ENCODE results near the gene DCDC2C. TPM values are rescaled to one million over a fixed set of nuclear protein-coding genes. Genes with fewer than 3 reads are reported as not detected.

DCDC2C gene
- total RNA-seq, 2 donors from 2014 or later, result not detected

DNA sequence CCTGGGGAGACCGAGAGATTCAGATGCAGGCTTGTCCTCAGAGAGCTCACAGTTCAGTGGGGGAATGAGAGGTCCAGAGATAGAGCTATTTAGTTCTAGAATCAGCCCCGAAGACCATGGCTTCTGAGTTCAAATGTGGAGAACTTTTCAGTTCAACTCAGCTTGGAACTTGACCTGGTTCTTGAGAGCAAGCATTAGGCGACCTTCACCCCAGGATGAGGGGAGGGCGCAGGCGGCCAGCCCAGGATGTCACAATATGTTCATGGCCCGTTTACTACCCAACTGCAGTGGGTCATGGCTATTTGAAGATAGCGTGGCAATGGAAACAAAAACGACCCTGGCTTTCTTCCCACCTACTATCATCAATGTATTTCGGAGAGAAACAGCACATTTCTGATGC, 33.8 kb downstream of the DCDC2C start:
- no peak for ATAC-seq
- DNase-seq, result no peak
- intact Hi-C loops (cut with DNase I, micrococcal nuclease), result no loop called here

DNA sequence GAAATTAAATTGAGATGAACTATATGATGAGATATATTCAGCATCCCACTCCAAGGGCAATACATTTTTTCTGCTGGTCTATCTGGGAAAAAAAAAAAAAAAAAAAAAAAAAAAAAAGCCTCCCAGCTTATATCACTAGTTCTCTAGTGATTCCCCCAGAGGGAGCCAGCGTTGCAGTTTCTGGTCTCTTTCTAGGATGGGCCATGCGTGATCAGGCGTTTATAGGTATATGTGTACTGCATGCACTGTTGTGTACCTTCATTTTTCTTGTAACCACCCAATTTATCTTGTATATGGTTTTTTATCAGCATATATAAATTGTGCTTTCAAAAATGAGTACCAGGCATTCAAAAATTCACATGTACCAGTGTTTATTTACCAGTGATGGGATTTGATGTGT, 35.1 kb downstream of the DCDC2C start:
- intact Hi-C loops (cut with DNase I, micrococcal nuclease), result no loop called here
- no peak for ATAC-seq
- no peak for DNase-seq

DNA sequence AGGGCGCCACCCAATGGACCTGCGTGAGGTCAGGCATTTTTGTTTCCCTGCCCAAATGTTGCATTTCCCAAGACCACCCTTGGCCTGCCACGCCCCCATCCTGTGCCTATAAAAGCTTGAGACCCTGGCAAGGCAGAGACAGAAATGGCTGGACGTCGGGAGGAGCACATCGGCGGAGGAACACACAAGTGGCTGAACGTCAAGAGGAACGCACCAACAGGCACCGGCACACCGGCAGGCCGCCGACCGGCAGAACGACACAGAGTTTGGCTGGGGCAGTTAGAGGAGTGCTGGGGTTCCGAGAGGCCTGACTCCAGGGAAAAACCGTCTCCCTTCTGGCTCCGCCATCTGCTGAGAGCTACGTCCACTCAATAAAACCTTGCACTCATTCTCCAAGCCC, 35.9 kb downstream of the DCDC2C start:
- DNase-seq (no peak), ATAC-seq (no peak)
- intact Hi-C loops (cut with DNase I, micrococcal nuclease), result no loop called here

DNA sequence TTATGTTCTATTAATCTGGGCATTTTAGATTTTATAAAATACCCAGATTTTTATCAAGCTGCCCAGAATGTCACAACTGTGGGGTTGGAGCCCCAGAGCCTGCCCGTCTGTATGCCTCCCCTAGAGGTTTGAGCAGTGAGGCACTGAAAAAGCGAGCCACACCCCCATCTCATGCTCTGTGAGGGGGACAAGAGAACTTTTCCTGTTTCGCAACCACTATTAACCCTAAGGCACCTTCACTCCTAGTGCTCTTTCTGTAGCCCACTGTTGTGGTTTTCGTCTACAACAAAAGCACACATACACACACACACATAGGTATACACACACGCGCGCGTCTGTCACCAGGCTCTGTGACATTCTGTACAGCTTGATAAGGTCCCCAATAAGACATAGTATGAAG, 38.0 kb downstream of the DCDC2C start:
- DNase-seq (no peak), ATAC-seq (no peak)

DNA sequence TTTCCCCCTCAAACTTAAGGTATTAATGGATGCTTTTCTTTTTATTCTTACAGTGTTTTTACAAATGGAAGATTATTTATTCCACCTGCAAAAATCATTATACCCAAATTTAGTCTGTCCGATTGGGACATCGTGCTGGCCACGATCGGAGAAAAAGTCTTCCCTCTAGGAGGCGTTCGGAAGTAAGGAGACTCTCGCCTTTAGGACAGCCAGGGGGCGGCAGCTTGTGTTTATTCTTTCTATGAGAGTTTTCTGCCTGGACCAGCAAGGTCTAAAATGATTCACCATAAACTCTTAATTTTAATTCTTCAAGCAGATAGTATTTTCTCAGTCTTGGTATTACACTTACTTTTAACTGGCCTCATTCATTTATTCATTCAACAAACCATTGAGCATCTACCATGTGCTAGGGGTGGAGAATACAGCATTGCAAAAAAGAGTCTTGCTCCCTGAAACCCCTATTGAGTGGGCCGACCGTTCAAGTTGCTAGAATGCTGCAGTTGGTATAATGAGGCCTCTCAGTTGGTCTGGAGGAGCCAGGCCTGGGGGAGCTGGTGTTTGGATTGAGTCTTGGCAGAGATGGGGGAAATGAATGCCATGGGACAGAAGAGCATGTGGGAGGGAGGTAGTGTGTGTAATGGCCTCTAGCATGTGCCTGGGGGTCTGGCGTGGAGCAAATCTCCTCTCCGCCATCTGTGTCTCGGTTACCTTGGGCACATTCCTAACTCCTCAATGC, 38.7 kb downstream of the DCDC2C start:
- intact Hi-C loops (cut with DNase I, micrococcal nuclease), result no loop called here
- no peak for ATAC-seq
- no peak for DNase-seq

More for the DNA sequence above, 38.0 kb downstream of the DCDC2C start:
- intact Hi-C loops (cut with DNase I, micrococcal nuclease), result no loop called here

DNA sequence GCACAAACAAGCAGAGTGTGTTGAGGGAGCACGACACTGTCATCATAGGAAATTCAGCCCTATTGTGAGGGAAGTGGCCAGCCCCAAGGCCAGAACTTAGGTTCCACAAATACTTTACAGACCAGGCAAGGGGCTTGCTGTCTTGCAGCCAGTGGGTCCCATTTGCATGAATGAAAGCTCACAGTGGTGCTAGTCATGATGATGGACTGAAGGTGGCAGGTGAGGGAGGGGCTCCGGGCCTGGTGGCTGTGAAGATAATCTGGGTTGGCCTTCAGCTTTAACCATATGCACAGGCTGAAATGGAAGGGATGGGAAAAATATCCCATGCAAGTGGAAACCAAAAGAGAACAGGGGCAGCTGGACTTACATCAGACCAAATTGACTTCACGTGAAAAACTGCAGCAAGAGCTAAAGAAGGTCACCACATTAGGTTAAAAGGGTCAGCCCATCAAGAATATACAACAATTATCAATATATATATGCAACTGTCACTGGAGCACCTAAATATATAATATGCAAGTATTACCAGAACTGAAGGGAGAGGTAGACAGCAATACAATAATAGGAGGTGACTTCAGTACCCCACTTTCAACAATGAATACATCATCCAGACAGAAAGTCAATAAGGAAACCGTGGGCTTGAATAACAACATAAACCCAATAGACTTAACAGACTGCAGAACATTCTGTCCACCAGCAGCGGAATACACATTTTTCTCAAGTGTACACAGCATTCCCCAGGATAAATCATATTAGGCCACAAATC, 39.6 kb downstream of the DCDC2C start:
- intact Hi-C loops (cut with DNase I, micrococcal nuclease), result no loop called here
- ATAC-seq (no peak), DNase-seq (no peak)

DNA sequence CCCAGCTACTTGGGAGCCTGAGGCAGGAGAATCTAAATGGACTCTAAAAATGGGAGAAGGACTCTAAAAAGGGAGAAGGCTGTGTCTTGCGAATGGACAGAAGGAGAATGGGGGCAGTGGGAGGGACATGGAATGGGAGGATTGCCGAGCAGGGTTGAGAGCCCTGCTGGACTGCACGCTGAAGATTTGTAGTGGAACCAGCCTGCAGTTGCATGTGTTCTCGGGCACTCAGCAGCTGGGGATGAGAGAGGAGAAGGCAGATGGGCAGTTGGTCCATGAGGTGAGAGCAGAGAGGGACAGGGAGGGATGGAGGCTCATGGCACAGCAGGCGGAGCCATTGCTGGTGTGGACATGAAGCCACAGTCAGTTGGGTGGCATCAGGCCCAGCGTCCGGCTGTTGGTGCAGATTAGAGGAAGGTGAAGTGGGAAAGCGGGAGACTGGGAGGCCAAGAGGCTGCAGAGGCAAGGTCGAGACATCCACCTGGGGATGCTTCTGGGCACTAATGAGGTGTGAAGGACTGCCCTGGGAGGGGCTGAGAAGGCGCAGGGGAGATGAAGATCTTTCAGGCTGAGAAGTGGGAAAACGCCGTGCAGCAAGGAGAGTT, 40.7 kb downstream of the DCDC2C start:
- no peak for DNase-seq
- intact Hi-C loops (cut with DNase I, micrococcal nuclease), result no loop called here
- no peak for ATAC-seq

DNA sequence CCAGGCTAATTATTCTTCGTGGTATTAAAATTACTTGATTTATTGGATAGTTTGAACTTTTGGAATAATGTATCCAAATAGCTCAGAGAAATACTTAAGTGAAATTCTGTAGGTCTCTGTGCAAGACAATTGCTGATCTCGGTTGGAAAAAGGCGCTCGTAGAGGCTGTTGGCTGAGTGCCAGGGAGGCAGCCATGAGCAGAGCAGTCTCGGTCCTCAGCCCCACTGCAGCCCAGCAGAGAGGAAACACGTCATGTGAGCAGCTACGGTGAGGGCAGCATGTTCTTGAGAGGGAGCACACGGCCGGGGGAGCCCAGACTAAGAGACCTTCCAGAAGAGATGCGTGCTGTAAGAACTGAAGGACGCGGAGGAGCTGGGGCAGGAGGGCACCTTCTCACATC, 42.5 kb downstream of the DCDC2C start:
- DNase-seq, result no peak
- intact Hi-C loops (cut with DNase I, micrococcal nuclease), result no loop called here
- ATAC-seq, result no peak

DNA sequence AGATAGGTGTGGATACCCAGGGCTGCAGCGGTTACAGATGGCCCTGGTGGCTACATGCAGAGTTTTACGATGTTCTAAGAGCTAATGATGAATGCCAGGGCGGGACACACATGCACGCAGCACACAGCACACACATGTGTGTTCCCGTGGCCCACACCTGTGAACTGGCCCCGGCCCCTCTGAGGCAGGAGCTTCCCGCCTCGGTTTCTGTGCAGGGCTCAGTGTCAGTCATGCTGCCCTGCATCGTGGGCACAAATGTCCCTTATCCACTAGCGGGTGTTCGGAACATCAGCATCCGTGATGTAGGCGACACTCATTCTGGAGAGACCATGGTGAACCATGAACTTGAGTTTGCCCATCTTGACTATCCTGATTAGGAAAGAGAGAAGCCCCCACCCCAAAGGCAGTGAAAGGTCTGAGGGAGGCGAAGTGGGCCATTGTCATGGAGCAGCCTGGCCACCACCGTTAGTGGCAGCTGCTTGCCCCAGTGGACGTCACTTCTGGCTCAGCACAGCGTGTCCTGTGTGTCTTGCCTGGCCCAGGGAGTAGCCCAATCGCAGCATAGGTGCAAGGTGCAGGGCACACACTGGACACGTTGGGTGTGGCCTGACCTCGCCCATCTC, 43.8 kb downstream of the DCDC2C start:
- ATAC-seq, result no peak
- intact Hi-C loops (cut with DNase I, micrococcal nuclease), result no loop called here
- no peak for DNase-seq

DNA sequence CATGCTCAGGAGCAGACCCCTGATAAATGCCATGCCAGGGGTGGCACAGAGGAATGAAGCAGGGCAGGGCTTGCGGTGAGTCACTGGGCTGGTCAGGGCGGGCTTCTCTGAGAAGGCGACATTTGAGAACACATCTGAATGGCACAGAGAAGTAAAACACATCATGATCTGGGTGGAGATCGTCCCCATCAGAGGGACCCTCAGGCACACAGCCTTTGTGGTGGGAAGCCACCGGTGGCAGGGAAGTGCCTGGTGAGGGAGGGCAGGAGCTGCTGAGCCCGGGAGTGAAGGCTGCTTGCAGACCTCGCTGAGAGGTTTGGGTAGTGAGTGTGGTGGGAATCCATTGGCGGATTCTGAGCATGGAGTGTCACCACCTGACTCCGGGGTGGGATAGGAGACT, 44.5 kb downstream of the DCDC2C start:
- intact Hi-C loops (cut with DNase I, micrococcal nuclease), result no loop called here
- ATAC-seq (no peak), DNase-seq (no peak)

DNA sequence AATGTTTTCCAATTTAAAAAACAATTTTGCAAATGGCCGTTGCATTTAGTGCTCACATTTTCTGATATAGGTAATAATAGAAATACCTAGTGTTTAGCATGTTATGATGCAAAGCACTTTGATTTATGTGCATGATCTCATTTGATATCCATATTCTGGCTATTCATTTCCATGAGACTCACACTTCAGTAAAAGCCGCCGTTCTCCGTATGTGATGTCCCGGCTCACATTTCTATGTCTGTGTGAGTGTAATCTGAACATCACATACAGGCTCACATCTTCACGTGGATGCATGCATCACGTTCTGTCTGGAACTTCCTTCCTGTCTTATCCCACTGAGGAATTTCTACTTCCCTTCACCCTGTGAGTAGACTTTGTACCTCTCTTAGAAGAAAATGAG, 45.8 kb downstream of the DCDC2C start:
- intact Hi-C loops (cut with DNase I, micrococcal nuclease), result no loop called here
- ATAC-seq, result no peak
- DNase-seq, result no peak

DNA sequence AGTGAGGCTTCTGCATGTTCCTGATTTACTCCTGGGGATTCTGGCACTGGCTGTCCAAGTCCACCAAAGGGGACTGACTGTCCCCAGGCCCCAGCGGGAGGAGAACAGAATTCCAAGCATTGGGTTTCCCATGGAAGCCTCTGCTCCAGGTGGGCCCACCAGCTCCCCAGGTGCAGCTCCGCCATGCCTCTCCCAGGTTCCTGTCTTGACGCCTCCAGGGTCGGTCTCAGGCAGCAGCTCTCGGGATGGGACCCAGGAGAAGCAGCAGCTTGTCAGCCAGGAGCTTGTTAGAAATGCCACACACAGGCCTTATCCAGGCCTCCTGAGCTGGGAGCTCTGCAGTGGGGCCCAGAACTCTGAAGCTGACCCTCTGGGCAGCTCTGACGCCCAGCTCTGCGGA, 47.9 kb downstream of the DCDC2C start:
- intact Hi-C loops (cut with DNase I, micrococcal nuclease), result no loop called here

DNA sequence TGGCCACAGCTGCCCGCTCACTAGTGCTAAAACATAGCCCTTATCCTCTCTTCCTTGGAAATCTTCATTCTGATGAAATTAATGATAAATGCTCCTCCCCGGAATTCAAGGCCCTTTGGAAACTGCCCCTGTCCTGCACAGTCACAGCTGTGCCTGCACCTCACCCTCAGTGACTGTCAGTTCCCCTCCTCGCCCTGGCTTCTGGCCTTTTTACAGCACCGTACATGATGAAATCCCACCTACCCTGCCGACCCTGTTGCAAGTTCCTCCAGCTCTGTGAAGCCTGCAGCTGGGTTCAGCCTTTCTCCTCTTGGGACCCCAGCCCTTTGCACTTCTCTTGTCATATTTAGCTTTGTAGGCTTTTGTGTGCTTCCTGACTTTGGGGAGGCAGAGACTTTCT, 48.4 kb downstream of the DCDC2C start:
- DNase-seq (no peak), ATAC-seq (no peak)
- intact Hi-C loops (cut with DNase I, micrococcal nuclease), result no loop called here

More for the DNA sequence above, 47.9 kb downstream of the DCDC2C start:
- DNase-seq, result no peak
- ATAC-seq, result no peak

DNA sequence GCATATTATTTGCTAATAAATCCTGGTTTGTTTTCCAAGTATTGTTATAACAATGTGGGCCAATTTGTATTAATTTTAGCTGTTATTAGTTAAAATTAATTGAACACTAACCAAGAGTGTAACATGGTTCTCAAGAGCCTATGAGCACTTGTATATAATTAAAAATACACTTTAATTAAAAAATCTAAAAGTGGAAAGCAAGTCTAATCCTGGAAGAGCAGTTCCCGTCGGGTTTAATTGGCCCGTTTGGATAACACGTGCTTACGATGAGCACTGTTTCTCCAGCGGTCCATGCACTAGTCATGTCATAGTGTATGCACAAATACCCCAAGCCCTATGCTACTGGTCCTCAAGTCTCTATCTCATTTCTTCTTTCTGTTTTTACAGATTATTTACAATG, 49.0 kb downstream of the DCDC2C start:
- intact Hi-C loops (cut with DNase I, micrococcal nuclease), result no loop called here
- no peak for DNase-seq
- ATAC-seq, result no peak

DNA sequence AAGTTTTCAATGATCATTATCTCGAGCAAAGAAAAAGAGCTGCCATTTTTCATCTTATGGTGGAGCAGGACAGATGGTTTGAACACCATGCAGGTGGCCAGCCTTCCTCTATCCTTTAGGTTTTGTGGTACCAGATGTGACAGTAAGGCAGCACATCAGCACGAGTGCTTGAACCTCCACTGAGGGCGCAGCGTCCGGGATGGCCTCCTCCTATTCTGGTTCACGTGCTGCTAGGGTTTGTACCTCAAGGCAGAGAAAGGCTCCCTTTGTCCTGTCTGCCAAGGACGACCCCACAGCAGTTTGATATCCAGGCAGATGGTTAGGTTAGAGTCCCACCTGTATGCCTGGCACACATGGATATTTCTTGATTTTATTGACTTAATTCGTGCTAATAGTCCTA, 50.2 kb downstream of the DCDC2C start:
- DNase-seq, result no peak
- ATAC-seq, result no peak
- intact Hi-C loops (cut with DNase I, micrococcal nuclease), result no loop called here

DNA sequence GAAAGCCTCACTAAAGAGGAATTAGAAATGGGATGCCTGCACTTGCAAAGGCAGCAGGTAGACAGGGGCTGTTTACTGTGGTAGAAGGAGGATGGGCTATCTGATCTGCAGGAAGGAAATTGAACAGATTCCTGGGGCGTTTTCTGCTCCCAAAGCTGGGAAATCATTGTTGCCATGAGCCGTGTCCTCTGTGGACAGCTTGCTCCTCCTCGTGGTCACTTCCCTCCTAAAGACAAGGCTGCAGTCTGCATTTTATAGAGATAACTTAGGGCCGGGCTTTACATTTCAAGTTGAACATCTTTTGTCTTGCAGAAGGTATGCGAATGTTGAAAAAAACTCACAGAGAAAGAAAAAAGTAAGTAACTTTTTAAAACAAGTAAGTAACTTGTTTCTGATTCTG, 50.9 kb downstream of the DCDC2C start:
- no peak for ATAC-seq
- intact Hi-C loops (cut with DNase I, micrococcal nuclease), result no loop called here
- no peak for DNase-seq

DNA sequence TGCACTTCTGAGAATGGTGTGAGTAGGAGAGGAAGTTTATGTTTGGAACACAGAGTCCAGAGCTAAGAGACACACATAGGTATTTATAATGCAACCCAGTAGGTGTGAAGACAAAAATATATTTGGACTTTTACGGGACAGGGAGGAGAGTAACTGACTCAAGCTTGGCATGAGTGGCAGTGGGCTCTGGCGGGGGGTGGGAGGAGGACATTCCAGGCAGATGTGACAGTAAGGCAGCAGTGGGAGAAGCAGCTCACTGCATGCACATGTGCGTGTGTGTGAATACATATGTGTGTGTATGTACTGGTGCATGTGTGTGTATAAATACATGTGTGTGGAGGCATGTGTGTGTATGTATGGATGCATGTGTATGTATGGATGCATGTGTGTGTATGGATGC, 51.4 kb downstream of the DCDC2C start:
- ATAC-seq, result no peak

DNA sequence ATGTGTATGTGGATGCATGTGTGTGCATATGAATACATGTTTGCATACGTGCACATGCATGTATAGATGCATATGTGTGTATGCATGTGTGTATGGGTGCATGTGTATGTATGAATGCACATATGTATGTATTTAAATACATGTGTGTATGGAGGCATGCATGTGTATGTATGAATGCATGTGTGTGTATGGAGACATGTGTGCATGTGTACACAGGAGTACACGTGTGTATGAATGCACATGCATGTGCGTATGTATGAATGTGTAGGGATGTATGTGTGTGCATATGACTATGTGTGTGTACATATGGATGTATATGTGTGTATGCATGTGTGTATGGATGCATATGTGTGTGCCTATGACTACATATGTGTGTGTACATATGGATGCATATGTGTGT, 51.9 kb downstream of the DCDC2C start:
- ATAC-seq, result no peak
- intact Hi-C loops (cut with DNase I, micrococcal nuclease), result no loop called here
- no peak for DNase-seq

More for the DNA sequence above, 51.4 kb downstream of the DCDC2C start:
- DNase-seq, result no peak
- intact Hi-C loops (cut with DNase I, micrococcal nuclease), result no loop called here

DNA sequence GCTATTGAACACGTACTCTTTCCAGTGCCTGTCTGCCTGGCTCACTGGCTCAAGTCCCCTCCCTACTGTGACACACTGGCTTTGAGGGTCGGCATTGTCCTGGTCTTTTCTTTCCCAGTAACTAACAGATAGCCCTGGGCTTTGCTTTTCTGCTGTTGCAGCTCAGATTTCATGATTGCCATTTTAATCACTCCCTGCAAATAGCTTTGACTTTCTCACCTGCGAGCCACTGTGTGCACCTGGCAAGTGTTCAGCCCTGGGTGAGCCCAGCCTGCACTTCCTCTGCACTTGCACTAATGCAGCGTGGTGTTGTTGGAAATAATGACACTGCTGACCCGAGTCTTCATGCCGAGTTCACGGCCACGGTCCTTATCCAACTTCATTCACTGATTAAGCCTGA, 52.9 kb downstream of the DCDC2C start:
- ATAC-seq (no peak), DNase-seq (no peak)
- intact Hi-C loops (cut with DNase I, micrococcal nuclease), result no loop called here

DNA sequence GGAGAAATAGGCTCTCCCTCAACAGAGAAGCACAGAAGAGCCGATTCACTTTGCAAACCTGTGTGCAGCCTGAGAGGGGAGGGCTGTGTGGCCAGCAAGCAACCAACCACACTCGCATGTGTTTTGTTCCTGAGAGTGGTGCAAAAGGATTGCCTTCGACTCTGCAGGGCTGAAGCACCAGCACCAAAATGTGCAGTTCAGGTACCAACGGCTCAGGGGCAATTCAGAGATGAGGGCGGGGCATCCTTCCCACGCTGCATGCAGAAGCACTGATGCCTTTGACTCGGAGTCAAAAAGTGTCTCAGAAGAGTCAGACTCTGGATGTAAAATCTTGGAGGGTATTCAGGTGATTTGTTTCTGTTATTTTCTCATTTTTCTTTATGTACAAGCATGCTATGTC, 55.5 kb downstream of the DCDC2C start:
- ATAC-seq, result no peak
- DNase-seq, result no peak
- intact Hi-C loops (cut with DNase I, micrococcal nuclease), result no loop called here

All from left colon (tissue), 2 donors.